Endothelial cell of umbilical vein (primary cell): ENCODE data around the gene HAUS7. TPM values are rescaled to one million over a fixed set of nuclear protein-coding genes. Genes with fewer than 3 reads are reported as not detected.

ENCODE experiments used
- BruUV-seq: library from RNA; stranded (reverse); fragments of 400-500 nt; replicated peaks from 2 replicates; lab custom pipeline; 2021; lab: Mats Ljungman, UMichigan
- CTCF ChIA-PET: fragments of 300-600, 350-600 bp; sonication (Branson Sonifier 250); formaldehyde crosslinking; loops from one replicate; lab custom pipeline; 2021; ENCODE audit warnings: antibody characterized with exemption, inconsistent platforms; lab: Charles Lee
- POLR2A ChIA-PET: fragments of 300-600, 350-600 bp; sonication (Branson Sonifier 250); formaldehyde crosslinking; loops from one replicate; lab custom pipeline; 2021; ENCODE audit warnings: antibody characterized with exemption, inconsistent platforms; lab: Charles Lee
- DNase-seq: peaks from one replicate; pipeline ENCODE4 v3.0.0-alpha.2; 2011; ENCODE audit warnings: low read depth, low spot score
- FAIRE-seq: peaks from 2 replicates; lab custom pipeline; 2011; peaks lifted over from hg19 to GRCh38; lab: Jason Lieb, UNC
- H2AFZ ChIP-seq: 2 replicates; pipeline ENCODE4 v1.6.0; 2012; ENCODE audit warnings: low read depth, low read length, control low read depth, inconsistent platforms
- H3K27ac ChIP-seq: 2 replicates; pipeline ENCODE4 v1.5.1; 2011; ENCODE audit warnings: low read depth, mild to moderate bottlenecking, control low read depth, low read length, moderate library complexity; ENCODE audit not compliant: insufficient read depth
- H3K27me3 ChIP-seq, 2 experiments: 2 replicates each; pipeline versions ENCODE4 v1.6.0 to v1.6.1; 2011; ENCODE audit warnings: low read length in 2 of 2, mixed read lengths in 1 of 2; ENCODE audit not compliant: control insufficient read depth in 2 of 2, insufficient read depth in 2 of 2
- H3K36me3 ChIP-seq, 2 experiments: 2 replicates in 1 of 2; 3 replicates in 1 of 2; pipeline ENCODE4 v1.5.1; 2011; ENCODE audit warnings: low read length in 2 of 2, mild to moderate bottlenecking in 1 of 2, moderate library complexity in 1 of 2; ENCODE audit not compliant: control insufficient read depth in 2 of 2, insufficient read depth in 2 of 2; ENCODE audit errors: extremely low read depth in 1 of 2
- H3K4me1 ChIP-seq: 3 replicates; pipeline ENCODE4 v1.5.1; 2011; ENCODE audit warnings: mild to moderate bottlenecking, low read length; ENCODE audit not compliant: control insufficient read depth, insufficient read depth; ENCODE audit errors: extremely low read depth
- H3K4me2 ChIP-seq: 2 replicates; pipeline ENCODE4 v1.6.1; 2011; ENCODE audit warnings: low read length, control low read depth, mixed read lengths; ENCODE audit not compliant: insufficient read depth
- H3K4me3 ChIP-seq, 3 experiments: fragments of 200-600 bp in 1 of 3; sonication (generic), shearing (Covaris generic) in 1 of 3; replicated peaks in 1 of 3; 2 replicates each; pipeline ENCODE4 v1.5.1; 2011 to 2016; ENCODE audit warnings: control low read depth in 3 of 3, low read length in 3 of 3, mild to moderate bottlenecking in 2 of 3, inconsistent platforms in 1 of 3, low read depth in 1 of 3, moderate library complexity in 1 of 3; ENCODE audit not compliant: insufficient read depth in 1 of 3
- H3K79me2 ChIP-seq: 2 replicates; pipeline ENCODE4 v1.6.0; 2012; ENCODE audit warnings: low read length, inconsistent platforms; ENCODE audit not compliant: control insufficient read depth, insufficient read depth
- H3K9ac ChIP-seq: replicated peaks from 2 replicates; pipeline ENCODE3; 2011; ENCODE audit warnings: low read length, control low read depth; ENCODE audit not compliant: insufficient read depth; ENCODE audit errors: extremely low read depth
- H3K9me1 ChIP-seq: replicated peaks from 3 replicates; pipeline ENCODE4 v1.6.0; 2011; ENCODE audit warnings: mild to moderate bottlenecking, low read length; ENCODE audit not compliant: control insufficient read depth, insufficient read depth; ENCODE audit errors: extremely low read depth
- H3K9me3 ChIP-seq: replicated peaks from 2 replicates; pipeline ENCODE4 v1.5.1; 2012; ENCODE audit warnings: low read length, inconsistent platforms; ENCODE audit not compliant: control insufficient read depth, insufficient read depth
- H4K20me1 ChIP-seq: replicated peaks from 2 replicates; pipeline ENCODE3; 2011; ENCODE audit warnings: mild to moderate bottlenecking, low read length; ENCODE audit not compliant: control insufficient read depth, insufficient read depth; ENCODE audit errors: extremely low read depth
- CTCF ChIP-seq, 2 donors: IDR thresholded peaks; 1 replicate in 1 of 2; 2 replicates in 1 of 2; pipeline ENCODE4 v1.5.1; 2011; ENCODE audit warnings: low read length in 2 of 2, mild to moderate bottlenecking in 2 of 2, moderate library complexity in 2 of 2, control low read depth in 1 of 2, inconsistent platforms in 1 of 2, low read depth in 1 of 2; ENCODE audit not compliant: insufficient read depth in 1 of 2; ENCODE audit errors: extremely low read depth in 1 of 2
- EZH2 ChIP-seq: IDR thresholded peaks from 2 replicates; pipeline ENCODE4 v1.6.1; 2012; ENCODE audit warnings: borderline replicate concordance, low read depth, mild to moderate bottlenecking, moderate library complexity, low read length, inconsistent platforms; ENCODE audit not compliant: severe bottlenecking
- FOS ChIP-seq: IDR thresholded peaks from 2 replicates; pipeline ENCODE4 v1.6.1; 2011; ENCODE audit warnings: mild to moderate bottlenecking, low read length, moderate library complexity, borderline replicate concordance; ENCODE audit not compliant: insufficient read depth
- GATA2 ChIP-seq: IDR thresholded peaks from 2 replicates; pipeline ENCODE4 v1.7.0; 2011; ENCODE audit warnings: low read depth, mild to moderate bottlenecking, moderate library complexity, mixed read lengths, low read length; ENCODE audit not compliant: insufficient read length, insufficient read depth
- JUN ChIP-seq: IDR thresholded peaks from 2 replicates; pipeline ENCODE4 v1.6.1; 2011; ENCODE audit warnings: borderline replicate concordance, low read depth; ENCODE audit not compliant: insufficient read length, insufficient read depth
- MAX ChIP-seq: IDR thresholded peaks from 2 replicates; pipeline ENCODE4 v1.6.1; 2011; ENCODE audit not compliant: insufficient read depth, insufficient read length
- MYC ChIP-seq: IDR thresholded peaks from one replicate; pipeline ENCODE4 v1.6.1; 2011; ENCODE audit warnings: mild to moderate bottlenecking, low read depth, low read length
- POLR2A ChIP-seq: IDR thresholded peaks from 2 replicates; pipeline ENCODE4 v1.6.1; 2012; ENCODE audit warnings: low read depth, mild to moderate bottlenecking, control low read depth, low read length
- POLR2AphosphoS5 ChIP-seq: IDR thresholded peaks from 2 replicates; pipeline ENCODE4 v1.6.1; 2012; ENCODE audit warnings: low read depth, mild to moderate bottlenecking, control low read depth, low read length, moderate library complexity; ENCODE audit not compliant: insufficient read depth
- dilution Hi-C: fragments of 300-500 bp; cut with MboI; formaldehyde crosslinking; loops from one replicate; pipeline ENCODE4 v1.15.0; 2019; ENCODE audit warnings: low sequenced_read_pairs; ENCODE audit not compliant: extremely low pct_ligation_motif_present
- intact Hi-C: fragments of 100-400 bp; cut with micrococcal nuclease; formaldehyde crosslinking; loops from one replicate; pipeline ENCODE4 v1.10.0; 2022
- polyA plus RNA-seq, 4 experiments: library from polyadenylated mRNA; depleted of rRNA in 3 of 4; stranded (reverse) in 3 of 4; unstranded in 1 of 4; fragments of >200 nt; gene quantifications; 2 replicates each; pipeline versions ENCODE4 v1.2.1 to v1.2.3, GENCODE V29; 2011 to 2012; ENCODE audit warnings: missing spikeins in 1 of 4
- total RNA-seq: library from RNA; stranded (reverse); gene quantifications from 2 replicates; pipeline ENCODE4 v1.2.3, GENCODE V29; 2021

HAUS7 gene
- total and polyA plus RNA-seq, 2 donors (not counting 3 experiments of a cell fraction or from before 2014, with no cell fraction given): 31.0 to 46.4 TPM

GRCh38 chrX:153463556-153463955, 6.8 kb downstream of the HAUS7 start:
- Histone ChIP-seq H3K9me3 (no peaks in the 10 kb centered on the region), H3K9ac (no peak overlapping the region), H3K27me3 (no peaks in the 10 kb centered on the region), H3K4me3 (no peak overlapping the region), H3K9me1 (no peaks in the 10 kb centered on the region), H3K36me3 (peaks cover 0 to 3% of the 10 kb centered on the region in 2 experiments), H3K4me1 (peaks cover 5% of the 10 kb centered on the region), H3K79me2 (no peaks in the 10 kb centered on the region), H2AFZ (no peak overlapping the region), H4K20me1 (no peaks in the 10 kb centered on the region), H3K27ac (no peak overlapping the region), H3K4me2 (no peak overlapping the region)
- BruUV-seq: no TSS peak
- DNase-seq: no peak
- no peak for FAIRE-seq
- ChIA-PET POLR2A (no interaction called here), CTCF (no interaction called here)
- dilution Hi-C loops: no loop called here
- intact Hi-C loops: no loop called here
- TF ChIP-seq JUN (no peak), EZH2 (no peak), POLR2AphosphoS5 (no peak), POLR2A (no peak), MYC (no peak), GATA2 (no peak), CTCF (IDR thresholded peaks at IDR 0.05; ENCODE audit: extremely low read depth in 1 of 2, insufficient read depth in 1 of 2, low read depth in 1 of 2, low read length in 2 of 2) (no peak), MAX (no peak), FOS (no peak)
